Heart right ventricle (tissue), 16 donors: Measurements from ENCODE around the gene KANSL3. TPM values are rescaled to one million over a fixed set of nuclear protein-coding genes. Genes with fewer than 3 reads are reported as not detected.
A peak's percentile ranks its signal among the peaks of the same experiment; 100 is the strongest.

ENCODE experiments used
- ATAC-seq, 8 donors: fragments of 200-7000 bp; cut with Tn5 transposase; one replicate each; pipeline ENCODE4 v1.9.1; 2020; ENCODE audit warnings: mild to moderate bottlenecking in 8 of 8, moderate library complexity in 8 of 8, moderate number of reproducible peaks in 1 of 8
- DNase-seq, 2 donors: peaks; one replicate each; pipeline ENCODE4 v3.0.0-alpha.2; 2020
- H3K27ac ChIP-seq, 10 donors: fragments of 200-600 bp; sonication (generic) in 2 of 10; one replicate each; pipeline versions ENCODE4 v1.5.0 to v1.8.0; 2020 to 2022; ENCODE audit warnings: mild to moderate bottlenecking in 3 of 10
- H3K27me3 ChIP-seq, 7 donors: fragments of 200-600 bp; one replicate each; pipeline ENCODE4 v1.8.0; 2021 to 2022; ENCODE audit warnings: mild to moderate bottlenecking in 2 of 7
- H3K36me3 ChIP-seq, 9 donors: fragments of 200-600 bp; sonication (generic) in 1 of 9; one replicate each; pipeline versions ENCODE4 v1.5.0 to v1.8.0; 2020 to 2022; ENCODE audit warnings: mild to moderate bottlenecking in 2 of 9
- H3K4me1 ChIP-seq, 9 donors: fragments of 200-600 bp; sonication (generic) in 1 of 9; one replicate each; pipeline versions ENCODE4 v1.5.0 to v1.8.0; 2020 to 2022; ENCODE audit warnings: mild to moderate bottlenecking in 4 of 9
- H3K4me3 ChIP-seq, 10 donors: fragments of 200-600 bp; sonication (generic) in 2 of 10; one replicate each; pipeline versions ENCODE4 v1.5.0 to v1.8.0; 2020 to 2022; ENCODE audit warnings: mild to moderate bottlenecking in 7 of 10, moderate library complexity in 2 of 10
- H3K9me3 ChIP-seq, 11 donors: fragments of 200-600 bp in 10 of 11; sonication (generic) in 2 of 11; one replicate each; pipeline versions ENCODE4 v1.5.0 to v1.8.0; 2013 to 2022; ENCODE audit warnings: mild to moderate bottlenecking in 2 of 11, control low read depth in 1 of 11, moderate library complexity in 1 of 11
- CTCF ChIP-seq, 9 donors: fragments of 200-600 bp; sonication (generic) in 2 of 9; IDR thresholded peaks; one replicate each; pipeline versions ENCODE4 v1.5.0 to v1.8.0; 2021 to 2022; ENCODE audit warnings: antibody characterized with exemption in 9 of 9, mild to moderate bottlenecking in 5 of 9, moderate library complexity in 1 of 9
- WGBS, 2 donors: extraction: QIAGEN DNeasy Blood & Tissue Kit; methylation state at CpG; one replicate each; pipeline ENCODE4 v1.1.7; 2013; ENCODE audit warnings: inconsistent platforms in 1 of 2; 5-methylcytosine and 5-hydroxymethylcytosine counted together
- intact Hi-C, 10 donors: fragments of 100-400 bp; cut with DNase I; formaldehyde crosslinking; loops; one replicate each; pipeline versions ENCODE4 v1.11.1 to v1.14.2; 2022
- polyA plus RNA-seq, 2 donors: library from polyadenylated mRNA; stranded (reverse); fragments of 200-250 nt; gene quantifications; one replicate each; pipeline ENCODE4 v1.2.3, GENCODE V29; 2013
- total RNA-seq, 10 donors: library from RNA; stranded (reverse); fragmentation: NEBNext Ultra II Directional in 3 of 10; extraction: Animal tissue kit (Norgen Biotek cat#: 25700) in 3 of 10; gene quantifications; one replicate each; pipeline versions ENCODE4 v1.2.1 to v1.2.4, GENCODE V29; 2021 to 2023
- donor health status: Arrhythmogenic right ventricular cardiomyopathy.
- donor health status: ischemic (EF 13 %, LVEDD 7.1; RV severe dilation, severe dysfunction).
- donor health status: healthy with polysubstance abuse.
- donor health status: DM: no; HTN: yes; CAD: no.
- donor health status: DM: no; HTN: no; CAD: no.
- donor health status: ischemic (EF 25% LVEDD 6.9; RV normal size, moderate dysfunction).
- donor health status: ischemic (EF 25% LVEDD 5.7; RV mildly dilated, moderate dysfunction).
- donor health status: healthy.
- donor health status: DM: yes; HTN: yes; CAD: no.
- donor health status: Ischemic cardiomyopathy.
- donor health status: ischemic (EF 35%, LVEDD 5.7; RV mildly dilated, moderate dysfunction).
- donor health status: nonischemic (EF 11% LVEDD 7.7; RV severe dilation, severe dysfunction).
- donor health status: DM: yes; HTN: yes; CAD: no.
- donor health status: PGD.
- donor health status: ischemic (EF 29% LVEDD 5.4; RV normal size, mild dysfunction).
- donor health status: nonischemic (EF 23%, LVEDD 6.1; RV moderate dilation, normal function).

KANSL3 gene
- total and polyA plus RNA-seq, 12 donors = 12.5 to 38.1 (median 30.4) TPM

GRCh38 chr2:96651793-96652192 is 13.7 kb upstream of the KANSL3 start:
- H3K4me1 ChIP-seq = peaks cover 0 to 9% (median 0%) of the 10 kb centered on the region in 9 donors
- intact Hi-C loops = no loop called here
- H3K9me3 ChIP-seq = no peaks in the 10 kb centered on the region
- no peaks in the 10 kb centered on the region for H3K36me3 ChIP-seq
- no peaks in the 10 kb centered on the region for H3K27me3 ChIP-seq
- DNase-seq (no peak), ATAC-seq (no peak)
- H3K27ac ChIP-seq = no peak overlapping the region
- no peak for TF ChIP-seq CTCF (IDR thresholded peaks at IDR 0.05)
- 94 to 96% methylated on average over 8 of the region's 8 CpGs for WGBS, 2 donors
- no peak overlapping the region for H3K4me3 ChIP-seq

- H3K27ac ChIP-seq = no peak overlapping the region
- no peak overlapping the region for H3K4me3 ChIP-seq
- H3K36me3 ChIP-seq = no peaks in the 10 kb centered on the region
- no peaks in the 10 kb centered on the region for H3K9me3 ChIP-seq
- no peaks in the 10 kb centered on the region for H3K4me1 ChIP-seq
- peak in 1 of 8 donors; percentile 23 for ATAC-seq
- 100% methylated on average over 1 of the region's 1 CpG for WGBS, 2 donors
- TF ChIP-seq CTCF (IDR thresholded peaks at IDR 0.05) = no peak
- intact Hi-C loops = no loop called here
- H3K27me3 ChIP-seq = no peaks in the 10 kb centered on the region
- no peak for DNase-seq
Observed at GRCh38 chr2:96649342-96649741, 11.2 kb upstream of the KANSL3 start.

GRCh38 chr2:96648306-96648930 is 10.3 kb upstream of the KANSL3 start:
- DNase-seq = no peak
- Histone ChIP-seq H3K36me3 (no peaks in the 10 kb centered on the region), H3K9me3 (no peaks in the 10 kb centered on the region), H3K27ac (no peak overlapping the region), H3K4me1 (no peaks in the 10 kb centered on the region), H3K27me3 (no peaks in the 10 kb centered on the region), H3K4me3 (no peak overlapping the region)
- no peak for TF ChIP-seq CTCF (IDR thresholded peaks at IDR 0.05)
- ATAC-seq = no peak
- intact Hi-C loops = no loop called here
- WGBS, 2 donors = 95% methylated on average over 7 of the region's 7 CpGs

GRCh38 chr2:96647681-96648080 is 9.6 kb upstream of the KANSL3 start:
- no peaks in the 10 kb centered on the region for H3K9me3 ChIP-seq
- intact Hi-C loops = no loop called here
- no peak for ATAC-seq
- H3K27ac ChIP-seq = no peak overlapping the region
- no peak overlapping the region for H3K4me3 ChIP-seq
- peaks cover 0 to 5% (median 0%) of the 10 kb centered on the region in 9 donors for H3K4me1 ChIP-seq
- no peak for DNase-seq
- no peak for TF ChIP-seq CTCF (IDR thresholded peaks at IDR 0.05)
- H3K27me3 ChIP-seq = no peaks in the 10 kb centered on the region
- 95 to 97% methylated on average over 6 of the region's 6 CpGs for WGBS, 2 donors
- no peaks in the 10 kb centered on the region for H3K36me3 ChIP-seq
